Uterus (tissue), 4 donors: ENCODE results near the gene CDYL. TPM values are rescaled to one million over a fixed set of nuclear protein-coding genes. Genes with fewer than 3 reads are reported as not detected.

Experiments used
- DNase-seq, 2 donors: peaks; one replicate each; pipeline ENCODE4 v3.0.0-alpha.2; 2019 to 2020
- H3K27ac ChIP-seq, 2 donors: fragments of 200-600 bp; sonication (generic); 1 replicate in 1 of 2; 2 replicates in 1 of 2; pipeline ENCODE4 v1.5.1; 2016 to 2018
- H3K27me3 ChIP-seq, 2 donors: fragments of 200-600 bp; sonication (generic); one replicate each; pipeline ENCODE4 v1.5.1; 2018 to 2019; ENCODE audit warnings: control low read depth in 1 of 2
- H3K36me3 ChIP-seq, 2 donors: fragments of 200-600 bp; sonication (generic); one replicate each; pipeline ENCODE4 v1.5.1; 2019; ENCODE audit warnings: control low read depth in 1 of 2
- H3K4me1 ChIP-seq, 2 donors: fragments of 200-600 bp; sonication (generic); one replicate each; pipeline ENCODE4 v1.5.1; 2018 to 2019; ENCODE audit warnings: control low read depth in 1 of 2
- H3K4me3 ChIP-seq, 2 donors: fragments of 200-600 bp; sonication (generic); 1 replicate in 1 of 2; 2 replicates in 1 of 2; pipeline ENCODE4 v1.5.1; 2018 to 2019; ENCODE audit warnings: mild to moderate bottlenecking in 1 of 2
- H3K9me3 ChIP-seq, 2 donors: fragments of 200-600 bp; sonication (generic); one replicate each; pipeline ENCODE4 v1.5.1; 2019; ENCODE audit warnings: control low read depth in 1 of 2
- CTCF ChIP-seq, 4 experiments: fragments of 200-600 bp in 2 of 4; fragments of 450-650 bp in 2 of 4; sonication (generic) in 2 of 4; IDR thresholded peaks; one replicate each; pipeline ENCODE4 v1.5.1; 2016 to 2019; ENCODE audit warnings: antibody characterized with exemption in 4 of 4, mild to moderate bottlenecking in 2 of 4, moderate library complexity in 1 of 4
- POLR2A ChIP-seq, 2 donors: fragments of 450-650 bp; IDR thresholded peaks; one replicate each; pipeline ENCODE4 v1.6.1; 2016; ENCODE audit warnings: antibody characterized with exemption in 2 of 2, mild to moderate bottlenecking in 1 of 2, moderate library complexity in 1 of 2
- intact Hi-C: fragments of 100-400 bp; cut with DNase I; formaldehyde crosslinking; loops from one replicate; pipeline ENCODE4 v1.15.1; 2023; ENCODE audit warnings: low total_unique reads
- total RNA-seq, 4 donors: library from RNA; depleted of rRNA in 3 of 4; stranded (reverse); fragments of >200 nt in 3 of 4; gene quantifications; one replicate each; pipeline versions ENCODE4 v1.1.0 to v1.2.4, GENCODE V29; 2014 to 2023
- donor health status: DM: yes; HTN: yes; CAD: no.

The CDYL gene
- total RNA-seq, 4 donors from 2014 or later, result 24.1 to 118 (median 42.3) TPM

GRCh38 chr6:4964675-4965561 lies 188.7 kb downstream of the CDYL start:
- Histone ChIP-seq H3K27ac (no peak overlapping the region), H3K9me3 (no peaks in the 10 kb centered on the region), H3K4me1 (no peaks in the 10 kb centered on the region), H3K36me3 (no peaks in the 10 kb centered on the region), H3K27me3 (no peaks in the 10 kb centered on the region), H3K4me3 (no peak overlapping the region)
- DNase-seq, result no peak
- intact Hi-C loops, result no loop called here
- TF ChIP-seq CTCF (IDR thresholded peaks at IDR 0.05) (no peak), POLR2A (IDR thresholded peaks at IDR 0.05) (no peak)

- intact Hi-C loops, result no loop called here
- DNase-seq, result no peak
- Histone ChIP-seq H3K4me1 (no peaks in the 10 kb centered on the region), H3K36me3 (no peaks in the 10 kb centered on the region), H3K27me3 (no peaks in the 10 kb centered on the region), H3K4me3 (no peak overlapping the region), H3K27ac (no peak overlapping the region), H3K9me3 (no peaks in the 10 kb centered on the region)
- TF ChIP-seq CTCF (IDR thresholded peaks at IDR 0.05) (no peak), POLR2A (IDR thresholded peaks at IDR 0.05) (no peak)
Observed at GRCh38 chr6:4965562-4966389, 189.6 kb downstream of the CDYL start.

GRCh38 chr6:4967301-4968030 lies 191.3 kb downstream of the CDYL start:
- no peak for DNase-seq
- Histone ChIP-seq H3K27me3 (no peaks in the 10 kb centered on the region), H3K9me3 (no peaks in the 10 kb centered on the region), H3K4me3 (no peak overlapping the region), H3K27ac (no peak overlapping the region), H3K36me3 (no peaks in the 10 kb centered on the region), H3K4me1 (no peaks in the 10 kb centered on the region)
- no peak for TF ChIP-seq POLR2A (IDR thresholded peaks at IDR 0.05)
- TF ChIP-seq CTCF (IDR thresholded peaks at IDR 0.05), result no peak
- intact Hi-C loops, result no loop called here

- H3K36me3 ChIP-seq, result no peaks in the 10 kb centered on the region
- no peak for DNase-seq
- TF ChIP-seq POLR2A (IDR thresholded peaks at IDR 0.05) (no peak), CTCF (IDR thresholded peaks at IDR 0.05) (no peak)
- H3K9me3 ChIP-seq, result no peaks in the 10 kb centered on the region
- intact Hi-C loops, result no loop called here
- no peaks in the 10 kb centered on the region for H3K4me1 ChIP-seq
- no peaks in the 10 kb centered on the region for H3K27me3 ChIP-seq
- no peak overlapping the region for H3K4me3 ChIP-seq
- H3K27ac ChIP-seq, result no peak overlapping the region
Observed at GRCh38 chr6:4969609-4970285, 193.5 kb downstream of the CDYL start.
